WTC11 (cell line): Measurements from ENCODE around the gene TNFRSF11A. TPM values are rescaled to one million over a fixed set of nuclear protein-coding genes. Genes with fewer than 3 reads are reported as not detected.

ENCODE experiments used
- ATAC-seq: fragments of 200-7000 bp; cut with Tn5 transposase; 2 replicates; pipeline ENCODE4 v1.10.0; 2021; ENCODE audit warnings: mild to moderate bottlenecking, moderate library complexity
- CTCF ChIA-PET: fragments of 300-600 bp; sonication (Branson Sonifier 250); formaldehyde crosslinking; loops from one replicate; lab custom pipeline; 2021; ENCODE audit warnings: antibody characterized with exemption; lab: Charles Lee
- POLR2A ChIA-PET: fragments of 350-600 bp; sonication (Branson Sonifier 250); formaldehyde crosslinking; loops from one replicate; lab custom pipeline; 2021; ENCODE audit warnings: antibody characterized with exemption; lab: Charles Lee
- DNase-seq: peaks from one replicate; pipeline ENCODE4 v3.0.0; 2021; ENCODE audit warnings: low spot score
- H3K27ac Mint-ChIP-seq: 2 replicates; pipeline ENCODE4 v1.8.0; 2021; ENCODE audit warnings: mixed read lengths
- H3K27me3 Mint-ChIP-seq: 2 replicates; pipeline ENCODE4 v1.8.0; 2021; ENCODE audit warnings: low read depth, mild to moderate bottlenecking, moderate library complexity, mixed read lengths
- H3K36me3 Mint-ChIP-seq: 2 replicates; pipeline ENCODE4 v1.8.0; 2021; ENCODE audit warnings: mixed read lengths
- H3K4me1 Mint-ChIP-seq: 2 replicates; pipeline ENCODE4 v1.8.0; 2022; ENCODE audit warnings: mixed read lengths
- H3K4me3 Mint-ChIP-seq: 2 replicates; pipeline ENCODE4 v1.8.0; 2021; ENCODE audit warnings: mild to moderate bottlenecking, moderate library complexity, mixed read lengths
- H3K9me3 Mint-ChIP-seq: 2 replicates; pipeline ENCODE4 v1.8.0; 2021; ENCODE audit warnings: mixed read lengths
- ARID4B ChIP-seq: sonication (generic); formaldehyde crosslinking; IDR thresholded peaks from 2 replicates; pipeline ENCODE4 v1.8.0; 2023; ENCODE audit warnings: missing genetic modification reagents, mild to moderate bottlenecking, borderline replicate concordance
- CREM ChIP-seq: sonication (generic); formaldehyde crosslinking; IDR thresholded peaks from 2 replicates; pipeline ENCODE4 v1.8.1; 2022; ENCODE audit warnings: mild to moderate bottlenecking, missing genetic modification reagents, moderate library complexity
- EMX1 ChIP-seq: fragments of 250-450 bp; sonication (Bioruptor Pico); IDR thresholded peaks from 2 replicates; pipeline ENCODE4 v1.8.0; 2021; ENCODE audit warnings: mild to moderate bottlenecking
- FOXP4 ChIP-seq: sonication (generic); formaldehyde crosslinking; IDR thresholded peaks from 2 replicates; pipeline ENCODE4 v1.8.0; 2022; ENCODE audit warnings: mild to moderate bottlenecking, missing genetic modification reagents
- GRHL2 ChIP-seq: fragments of 250-450 bp; sonication (Bioruptor Pico); IDR thresholded peaks from 2 replicates; pipeline ENCODE4 v1.8.0; 2022; ENCODE audit warnings: mild to moderate bottlenecking, moderate library complexity; ENCODE audit not compliant: insufficient replicate concordance, severe bottlenecking
- HMGA2 ChIP-seq: fragments of 250-450 bp; sonication (Bioruptor Pico); IDR thresholded peaks from 2 replicates; pipeline ENCODE4 v1.4.0; 2021; ENCODE audit warnings: mild to moderate bottlenecking, moderate library complexity
- JUN ChIP-seq: sonication (generic); formaldehyde crosslinking; IDR thresholded peaks from 2 replicates; pipeline ENCODE4 v1.8.0; 2023; ENCODE audit warnings: mild to moderate bottlenecking, missing genetic modification reagents
- MAX ChIP-seq: sonication (generic); formaldehyde crosslinking; IDR thresholded peaks from 2 replicates; pipeline ENCODE4 v1.8.0; 2022; ENCODE audit warnings: mild to moderate bottlenecking, missing genetic modification reagents
- MLX ChIP-seq: sonication (generic); formaldehyde crosslinking; IDR thresholded peaks from 2 replicates; pipeline ENCODE4 v1.8.1; 2023; ENCODE audit warnings: mild to moderate bottlenecking, missing genetic modification reagents, moderate library complexity
- NFATC4 ChIP-seq: fragments of 250-450 bp; sonication (Bioruptor Pico); IDR thresholded peaks from 2 replicates; pipeline ENCODE4 v1.9.0; 2021; ENCODE audit warnings: mild to moderate bottlenecking
- PREB ChIP-seq: sonication (generic); formaldehyde crosslinking; IDR thresholded peaks from 2 replicates; pipeline ENCODE4 v1.8.1; 2022; ENCODE audit warnings: mild to moderate bottlenecking, missing genetic modification reagents, moderate library complexity, borderline replicate concordance
- TEAD1 ChIP-seq: sonication (generic); formaldehyde crosslinking; IDR thresholded peaks from 2 replicates; pipeline ENCODE4 v1.8.0; 2022; ENCODE audit warnings: mild to moderate bottlenecking, missing genetic modification reagents
- USF1 ChIP-seq: sonication (generic); formaldehyde crosslinking; IDR thresholded peaks from 2 replicates; pipeline ENCODE4 v1.8.0; 2022; ENCODE audit warnings: mild to moderate bottlenecking, missing genetic modification reagents
- ZNF219 ChIP-seq: sonication (generic); formaldehyde crosslinking; IDR thresholded peaks from 2 replicates; pipeline ENCODE4 v1.8.0; 2023; ENCODE audit warnings: missing genetic modification reagents, mild to moderate bottlenecking, borderline replicate concordance
- ZNF317 ChIP-seq: sonication (generic); formaldehyde crosslinking; IDR thresholded peaks from 2 replicates; pipeline ENCODE4 v1.8.1; 2023; ENCODE audit warnings: low read depth, mild to moderate bottlenecking, moderate library complexity, missing genetic modification reagents, borderline replicate concordance
- ZNF425 ChIP-seq: fragments of 250-450 bp; sonication (Bioruptor Pico); conservative IDR thresholded peaks from 2 replicates; pipeline ENCODE4 v1.9.0; 2021; ENCODE audit warnings: mild to moderate bottlenecking
- total RNA-seq: library from RNA; stranded (reverse); gene quantifications from 3 replicates; pipeline ENCODE4 v1.2.3, GENCODE V29; 2021

Gene TNFRSF11A
- total RNA-seq, 1 experiment from 2014 or later: 4.9 TPM

- TF ChIP-seq ARID4B (CRISPR knock-in tag): no peak
- no peak for TF ChIP-seq FOXP4 (CRISPR knock-in tag)
- TF ChIP-seq GRHL2 (CRISPR knock-in tag): no peak
- no peak for TF ChIP-seq CREM (CRISPR knock-in tag)
These were observed 15.9 kb downstream of the TNFRSF11A start (continued) for GRCh38 chr18:62340996-62341395.

GRCh38 chr18:62341473-62341872 is 16.4 kb downstream of the TNFRSF11A start:
- Mint-ChIP-seq H3K27me3 (no peaks in the 10 kb centered on the region; the same call in 1 of the 2 replicates), H3K9me3 (no peaks in the 10 kb centered on the region), H3K36me3 (no peaks in the 10 kb centered on the region), H3K4me3 (no peak overlapping the region), H3K27ac (no peak overlapping the region), H3K4me1 (peaks cover 51% of the 10 kb centered on the region)
- ATAC-seq (no peak), DNase-seq (no peak)
- ChIA-PET POLR2A (no interaction called here), CTCF (interaction anchor here (1.3 to 2.0 kb wide), 2 partner anchors 16 to 59 kb away, joined by 5 to 6 read pairs; partner anchors contain the start of gene TNFRSF11A)
- TF ChIP-seq NFATC4 (CRISPR knock-in tag) (no peak), ZNF425 (CRISPR knock-in tag) (no peak), MLX (CRISPR knock-in tag) (no peak), FOXP4 (CRISPR knock-in tag) (no peak), PREB (CRISPR knock-in tag) (no peak), EMX1 (no peak), USF1 (CRISPR knock-in tag) (no peak), MAX (no peak), HMGA2 (no peak), ZNF219 (CRISPR knock-in tag) (no peak), TEAD1 (CRISPR knock-in tag) (no peak), JUN (CRISPR knock-in tag) (no peak), ZNF317 (CRISPR knock-in tag) (no peak)
